Endothelial cell of umbilical vein (primary cell): ENCODE results near the gene GTF2F1. TPM values are rescaled to one million over a fixed set of nuclear protein-coding genes. Genes with fewer than 3 reads are reported as not detected.

Experiments
- BruUV-seq: library from RNA; stranded (reverse); fragments of 400-500 nt; replicated peaks from 2 replicates; lab custom pipeline; 2021; lab: Mats Ljungman, UMichigan
- CTCF ChIA-PET: fragments of 300-600, 350-600 bp; sonication (Branson Sonifier 250); formaldehyde crosslinking; loops from one replicate; lab custom pipeline; 2021; ENCODE audit warnings: antibody characterized with exemption, inconsistent platforms; lab: Charles Lee
- POLR2A ChIA-PET: fragments of 300-600, 350-600 bp; sonication (Branson Sonifier 250); formaldehyde crosslinking; loops from one replicate; lab custom pipeline; 2021; ENCODE audit warnings: antibody characterized with exemption, inconsistent platforms; lab: Charles Lee
- DNase-seq: peaks from one replicate; pipeline ENCODE4 v3.0.0-alpha.2; 2011; ENCODE audit warnings: low read depth, low spot score
- FAIRE-seq: peaks from 2 replicates; lab custom pipeline; 2011; peaks lifted over from hg19 to GRCh38; lab: Jason Lieb, UNC
- H2AFZ ChIP-seq: 2 replicates; pipeline ENCODE4 v1.6.0; 2012; ENCODE audit warnings: low read depth, low read length, control low read depth, inconsistent platforms
- H3K27ac ChIP-seq: 2 replicates; pipeline ENCODE4 v1.5.1; 2011; ENCODE audit warnings: low read depth, mild to moderate bottlenecking, control low read depth, low read length, moderate library complexity; ENCODE audit not compliant: insufficient read depth
- H3K27me3 ChIP-seq, 2 experiments: 2 replicates each; pipeline versions ENCODE4 v1.6.0 to v1.6.1; 2011; ENCODE audit warnings: low read length in 2 of 2, mixed read lengths in 1 of 2; ENCODE audit not compliant: control insufficient read depth in 2 of 2, insufficient read depth in 2 of 2
- H3K36me3 ChIP-seq, 2 experiments: 2 replicates in 1 of 2; 3 replicates in 1 of 2; pipeline ENCODE4 v1.5.1; 2011; ENCODE audit warnings: low read length in 2 of 2, mild to moderate bottlenecking in 1 of 2, moderate library complexity in 1 of 2; ENCODE audit not compliant: control insufficient read depth in 2 of 2, insufficient read depth in 2 of 2; ENCODE audit errors: extremely low read depth in 1 of 2
- H3K4me1 ChIP-seq: 3 replicates; pipeline ENCODE4 v1.5.1; 2011; ENCODE audit warnings: mild to moderate bottlenecking, low read length; ENCODE audit not compliant: control insufficient read depth, insufficient read depth; ENCODE audit errors: extremely low read depth
- H3K4me2 ChIP-seq: 2 replicates; pipeline ENCODE4 v1.6.1; 2011; ENCODE audit warnings: low read length, control low read depth, mixed read lengths; ENCODE audit not compliant: insufficient read depth
- H3K4me3 ChIP-seq, 3 experiments: fragments of 200-600 bp in 1 of 3; sonication (generic), shearing (Covaris generic) in 1 of 3; replicated peaks in 1 of 3; 2 replicates each; pipeline ENCODE4 v1.5.1; 2011 to 2016; ENCODE audit warnings: control low read depth in 3 of 3, low read length in 3 of 3, mild to moderate bottlenecking in 2 of 3, inconsistent platforms in 1 of 3, low read depth in 1 of 3, moderate library complexity in 1 of 3; ENCODE audit not compliant: insufficient read depth in 1 of 3
- H3K79me2 ChIP-seq: 2 replicates; pipeline ENCODE4 v1.6.0; 2012; ENCODE audit warnings: low read length, inconsistent platforms; ENCODE audit not compliant: control insufficient read depth, insufficient read depth
- H3K9ac ChIP-seq: replicated peaks from 2 replicates; pipeline ENCODE3; 2011; ENCODE audit warnings: low read length, control low read depth; ENCODE audit not compliant: insufficient read depth; ENCODE audit errors: extremely low read depth
- H3K9me1 ChIP-seq: replicated peaks from 3 replicates; pipeline ENCODE4 v1.6.0; 2011; ENCODE audit warnings: mild to moderate bottlenecking, low read length; ENCODE audit not compliant: control insufficient read depth, insufficient read depth; ENCODE audit errors: extremely low read depth
- H3K9me3 ChIP-seq: replicated peaks from 2 replicates; pipeline ENCODE4 v1.5.1; 2012; ENCODE audit warnings: low read length, inconsistent platforms; ENCODE audit not compliant: control insufficient read depth, insufficient read depth
- H4K20me1 ChIP-seq: replicated peaks from 2 replicates; pipeline ENCODE3; 2011; ENCODE audit warnings: mild to moderate bottlenecking, low read length; ENCODE audit not compliant: control insufficient read depth, insufficient read depth; ENCODE audit errors: extremely low read depth
- CTCF ChIP-seq, 2 donors: IDR thresholded peaks; 1 replicate in 1 of 2; 2 replicates in 1 of 2; pipeline ENCODE4 v1.5.1; 2011; ENCODE audit warnings: low read length in 2 of 2, mild to moderate bottlenecking in 2 of 2, moderate library complexity in 2 of 2, control low read depth in 1 of 2, inconsistent platforms in 1 of 2, low read depth in 1 of 2; ENCODE audit not compliant: insufficient read depth in 1 of 2; ENCODE audit errors: extremely low read depth in 1 of 2
- EZH2 ChIP-seq: IDR thresholded peaks from 2 replicates; pipeline ENCODE4 v1.6.1; 2012; ENCODE audit warnings: borderline replicate concordance, low read depth, mild to moderate bottlenecking, moderate library complexity, low read length, inconsistent platforms; ENCODE audit not compliant: severe bottlenecking
- FOS ChIP-seq: IDR thresholded peaks from 2 replicates; pipeline ENCODE4 v1.6.1; 2011; ENCODE audit warnings: mild to moderate bottlenecking, low read length, moderate library complexity, borderline replicate concordance; ENCODE audit not compliant: insufficient read depth
- GATA2 ChIP-seq: IDR thresholded peaks from 2 replicates; pipeline ENCODE4 v1.7.0; 2011; ENCODE audit warnings: low read depth, mild to moderate bottlenecking, moderate library complexity, mixed read lengths, low read length; ENCODE audit not compliant: insufficient read length, insufficient read depth
- JUN ChIP-seq: IDR thresholded peaks from 2 replicates; pipeline ENCODE4 v1.6.1; 2011; ENCODE audit warnings: borderline replicate concordance, low read depth; ENCODE audit not compliant: insufficient read length, insufficient read depth
- MAX ChIP-seq: IDR thresholded peaks from 2 replicates; pipeline ENCODE4 v1.6.1; 2011; ENCODE audit not compliant: insufficient read depth, insufficient read length
- MYC ChIP-seq: IDR thresholded peaks from one replicate; pipeline ENCODE4 v1.6.1; 2011; ENCODE audit warnings: mild to moderate bottlenecking, low read depth, low read length
- POLR2A ChIP-seq: IDR thresholded peaks from 2 replicates; pipeline ENCODE4 v1.6.1; 2012; ENCODE audit warnings: low read depth, mild to moderate bottlenecking, control low read depth, low read length
- POLR2AphosphoS5 ChIP-seq: IDR thresholded peaks from 2 replicates; pipeline ENCODE4 v1.6.1; 2012; ENCODE audit warnings: low read depth, mild to moderate bottlenecking, control low read depth, low read length, moderate library complexity; ENCODE audit not compliant: insufficient read depth
- dilution Hi-C: fragments of 300-500 bp; cut with MboI; formaldehyde crosslinking; loops from one replicate; pipeline ENCODE4 v1.15.0; 2019; ENCODE audit warnings: low sequenced_read_pairs; ENCODE audit not compliant: extremely low pct_ligation_motif_present
- intact Hi-C: fragments of 100-400 bp; cut with micrococcal nuclease; formaldehyde crosslinking; loops from one replicate; pipeline ENCODE4 v1.10.0; 2022
- polyA plus RNA-seq, 4 experiments: library from polyadenylated mRNA; depleted of rRNA in 3 of 4; stranded (reverse) in 3 of 4; unstranded in 1 of 4; fragments of >200 nt; gene quantifications; 2 replicates each; pipeline versions ENCODE4 v1.2.1 to v1.2.3, GENCODE V29; 2011 to 2012; ENCODE audit warnings: missing spikeins in 1 of 4
- total RNA-seq: library from RNA; stranded (reverse); gene quantifications from 2 replicates; pipeline ENCODE4 v1.2.3, GENCODE V29; 2021

GTF2F1 gene
- total and polyA plus RNA-seq, 2 donors (not counting 3 experiments of a cell fraction or from before 2014, with no cell fraction given): 44.8 to 56.4 TPM

DNA sequence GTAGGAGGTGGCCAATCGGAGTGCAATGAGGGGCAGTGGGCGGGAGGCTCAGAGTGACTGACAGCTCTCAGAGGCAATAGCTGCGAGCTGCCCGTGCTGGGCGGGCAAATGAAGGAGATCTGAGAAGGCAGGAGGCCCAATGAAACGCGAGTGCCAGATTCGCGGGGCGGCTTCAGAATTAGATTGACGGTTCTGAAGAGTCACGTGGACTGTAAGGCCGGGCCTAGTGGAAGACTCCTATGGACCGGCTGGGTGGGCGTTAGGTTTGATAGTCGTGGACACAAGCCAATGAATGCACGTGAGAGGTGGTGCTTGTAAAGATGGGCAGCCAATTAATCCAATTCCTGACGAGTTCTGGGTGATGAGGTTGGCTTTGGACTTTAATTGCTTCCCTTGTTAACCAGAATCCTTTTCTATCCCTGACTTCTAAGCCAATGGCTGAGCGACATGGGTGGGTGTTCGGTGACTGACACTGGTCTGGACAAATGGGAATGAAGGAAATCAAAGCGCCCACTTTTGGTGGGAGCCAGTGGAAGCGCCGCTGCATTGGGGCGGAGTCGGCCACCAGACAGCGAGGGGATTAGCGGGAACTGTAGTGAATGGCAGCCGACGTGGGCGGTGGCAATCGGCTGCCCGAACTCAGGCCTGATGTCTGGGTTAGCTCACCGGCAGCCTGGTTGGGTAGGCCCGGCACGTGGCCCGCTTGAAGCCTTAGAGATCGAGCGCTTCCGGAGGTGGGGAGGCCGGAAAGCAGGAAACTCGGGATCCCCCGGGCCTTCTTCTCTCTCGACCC is 32.2 kb upstream of the GTF2F1 start:
- ChIA-PET POLR2A (interaction anchor here (0.6 to 1.5 kb wide), 3 partner anchors 15 to 92 kb away, joined by 3 to 6 read pairs (median 4); partner anchors contain the start of gene ALKBH7), CTCF (interaction anchor here (0.8 to 1.5 kb wide), 7 partner anchors 11 to 377 kb away, joined by 3 to 5 read pairs (median 3); partner anchors contain the start of genes ALKBH7 and SLC25A23)
- intact Hi-C loops: loop anchor here (1.0 to 10.0 kb wide), 7 partner anchors 32 to 378 kb away; partner anchors contain the start of genes CLPP, GPR108, GTF2F1 and TRIP10
- TF ChIP-seq JUN (no peak), CTCF (IDR thresholded peaks at IDR 0.05; ENCODE audit: extremely low read depth in 1 of 2, insufficient read depth in 1 of 2, low read depth in 1 of 2, low read length in 2 of 2) (no peak), GATA2 (no peak), MAX (peak; percentile 98), FOS (no peak), EZH2 (no peak), POLR2AphosphoS5 (peak; percentile 60), POLR2A (peak; percentile 41), MYC (no peak)
- Histone ChIP-seq H3K9ac (no peak overlapping the region), H3K79me2 (peaks cover 41% of the 10 kb centered on the region), H3K9me1 (no peaks in the 10 kb centered on the region), H3K27ac (no peak overlapping the region), H3K9me3 (no peaks in the 10 kb centered on the region), H3K27me3 (no peaks in the 10 kb centered on the region), H3K4me1 (peaks cover 8% of the 10 kb centered on the region), H3K4me2 (no peak overlapping the region), H3K4me3 (no peak overlapping the region), H4K20me1 (peaks cover 3% of the 10 kb centered on the region), H2AFZ (peak overlapping the region; percentile 67), H3K36me3 (peaks cover 6 to 18% of the 10 kb centered on the region in 2 experiments)
- DNase-seq (peak; percentile 100), FAIRE-seq (peak; percentile 100)
- BruUV-seq: no TSS peak
- dilution Hi-C loops: no loop called here
